ENCODE data around the gene RNF144A. TPM values are rescaled to one million over a fixed set of nuclear protein-coding genes. Genes with fewer than 3 reads are reported as not detected.
"Not testable (repeated sequence)": the region's sequence is repeated elsewhere in the genome, so short reads cannot be mapped to it uniquely, and the experiment has no call there.

The RNF144A gene
- total RNA-seq, 1 donor from 2014 or later = 15.2 TPM

DNA sequence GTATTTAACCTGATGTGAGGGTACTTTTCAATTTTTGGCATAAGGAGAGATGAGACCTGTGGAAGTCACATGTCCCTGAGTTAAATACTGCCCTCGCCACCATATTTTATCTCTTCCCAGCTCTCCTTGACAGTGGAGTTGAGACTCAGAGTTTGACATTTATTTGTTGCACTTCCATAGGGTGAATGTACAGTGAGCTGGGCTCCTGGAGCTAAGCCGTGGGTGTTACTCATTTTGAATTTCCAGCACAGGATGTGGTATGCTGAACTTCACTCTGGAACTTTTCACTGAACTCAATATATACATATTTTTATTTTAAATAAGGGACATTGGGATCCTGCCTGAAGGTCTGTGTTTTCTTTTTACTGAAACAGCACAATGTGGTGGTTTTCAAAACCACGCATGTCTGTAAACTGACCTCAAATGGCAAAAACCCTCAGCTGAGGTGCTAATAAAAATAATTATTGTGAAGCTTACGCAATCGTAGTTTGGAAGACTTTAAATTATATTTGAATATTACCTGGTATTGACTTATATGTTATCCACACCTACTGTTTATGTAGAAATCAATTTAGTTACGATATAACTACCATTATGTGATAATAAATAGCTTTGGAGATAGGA, 12.1 kb downstream of the RNF144A start:
- DNase-seq (ENCODE audit: low spot score) = no peak

DNA sequence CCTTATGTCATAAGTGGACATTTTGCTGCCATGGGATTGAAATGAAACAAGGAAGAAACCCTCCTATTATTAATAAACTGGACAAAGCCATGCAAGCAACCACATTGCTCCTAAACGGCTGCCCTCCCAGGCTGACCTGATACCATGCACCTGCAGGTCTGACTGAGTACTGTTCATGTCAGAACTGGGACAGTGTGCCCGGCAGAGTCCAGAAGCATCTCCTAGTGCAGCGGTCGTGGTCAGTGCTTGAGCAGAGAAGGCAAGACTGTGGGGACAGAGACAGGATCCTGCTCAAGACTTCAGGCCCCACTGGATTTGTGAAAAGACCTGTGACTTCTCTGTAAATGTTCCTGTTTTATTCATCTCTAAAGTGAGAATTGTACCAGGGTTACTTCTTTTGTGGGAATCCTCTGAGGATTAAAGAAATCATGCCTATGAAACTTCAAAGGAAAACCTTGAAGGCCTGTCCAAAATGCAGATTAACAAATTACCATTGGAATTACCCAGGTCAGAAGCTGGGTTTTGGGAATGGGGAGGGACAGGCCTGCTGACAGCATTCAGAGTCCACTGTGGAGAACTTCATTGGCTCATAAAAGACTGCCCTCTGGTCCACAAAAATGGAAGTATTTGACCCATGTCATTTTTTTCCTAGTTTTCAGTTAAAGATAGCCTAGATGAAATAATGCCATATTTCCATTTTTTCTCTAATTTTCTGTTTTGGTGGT, 13.9 kb downstream of the RNF144A start:
- DNase-seq (ENCODE audit: low spot score) = no peak

DNA sequence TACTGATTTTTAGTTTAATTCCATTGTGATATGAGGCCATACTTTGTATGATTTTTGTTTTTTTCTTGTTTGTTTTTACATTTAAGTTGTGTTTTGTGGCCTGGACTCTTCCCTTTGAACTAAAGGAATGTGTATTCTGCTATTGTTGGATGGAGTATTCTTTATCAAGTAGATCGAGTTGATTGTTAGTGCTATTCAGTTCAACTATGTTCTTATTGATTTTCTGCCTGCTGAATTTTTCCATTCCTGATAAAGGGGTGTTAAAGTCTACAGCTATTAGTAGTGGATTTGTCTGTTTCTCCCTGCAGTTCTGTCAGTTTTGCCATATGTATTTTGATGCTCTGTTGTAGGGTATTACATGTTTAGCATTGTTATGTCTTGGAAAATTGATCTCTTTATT, 14.5 kb downstream of the RNF144A start:
- DNase-seq (ENCODE audit: low spot score) = no peak

- no peak for DNase-seq (ENCODE audit: low spot score)
Measured at GRCh38 chr2:6932206-6932605, 15.0 kb downstream of the RNF144A start.

GRCh38 chr2:6932828-6933227, 15.6 kb downstream of the RNF144A start:
- no peak for DNase-seq (ENCODE audit: low spot score)

- no peak for DNase-seq (ENCODE audit: low spot score)
Measured at GRCh38 chr2:6933911-6934310, 16.7 kb downstream of the RNF144A start.

DNA sequence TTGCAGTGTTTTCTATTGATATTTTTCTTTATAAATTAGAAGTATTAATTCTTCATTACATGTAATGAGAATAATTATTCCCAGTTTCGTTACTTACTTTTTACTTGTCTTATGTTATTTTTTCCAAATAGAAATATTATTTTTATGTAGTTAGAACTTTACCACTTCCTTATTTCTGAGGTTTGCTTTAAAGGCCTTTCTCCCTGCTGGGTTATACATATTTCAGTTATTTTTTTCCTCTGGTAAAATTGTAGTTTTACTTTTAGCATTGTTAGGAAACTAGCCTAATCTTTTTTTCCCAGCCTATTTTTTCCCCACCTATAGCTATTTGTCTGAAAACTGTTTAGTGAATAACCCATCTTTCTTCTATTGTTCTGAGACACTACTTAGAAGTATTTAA, 17.1 kb downstream of the RNF144A start:
- DNase-seq (ENCODE audit: low spot score) = no peak

GRCh38 chr2:6934758-6935651, 17.8 kb downstream of the RNF144A start:
- no peak for DNase-seq (ENCODE audit: low spot score)

GRCh38 chr2:6935652-6936020, 18.4 kb downstream of the RNF144A start:
- DNase-seq (ENCODE audit: low spot score) = not testable (repeated sequence)

GRCh38 chr2:6937157-6937556, 19.9 kb downstream of the RNF144A start:
- no peak for DNase-seq (ENCODE audit: low spot score)

GRCh38 chr2:6937582-6937981, 20.4 kb downstream of the RNF144A start:
- DNase-seq (ENCODE audit: low spot score) = no peak

- no peak for DNase-seq (ENCODE audit: low spot score)
Measured at GRCh38 chr2:6939071-6939470, 21.9 kb downstream of the RNF144A start.

DNA sequence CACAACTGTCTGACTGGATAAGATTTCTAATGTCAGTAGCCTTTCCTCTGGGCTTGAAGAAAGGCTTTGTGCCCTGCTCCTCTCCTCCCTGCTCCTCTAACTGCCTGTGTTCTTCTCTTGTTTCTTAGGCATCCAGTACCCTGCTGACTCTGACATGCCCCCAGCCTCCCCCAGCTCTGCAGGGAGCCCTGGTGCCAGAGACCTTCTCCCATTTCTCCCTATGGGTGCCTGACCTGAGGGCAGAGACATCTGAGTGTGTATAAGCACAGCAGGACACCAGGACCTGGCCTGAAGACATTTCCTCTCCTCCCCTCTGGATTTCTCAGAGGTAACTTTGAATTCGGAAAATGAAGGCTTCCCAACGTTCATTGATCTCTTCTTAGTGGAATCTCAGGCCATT, 23.6 kb downstream of the RNF144A start:
- no peak for DNase-seq (ENCODE audit: low spot score)

- no peak for DNase-seq (ENCODE audit: low spot score)
Measured at GRCh38 chr2:6941299-6942046, 24.3 kb downstream of the RNF144A start.

GRCh38 chr2:6942848-6943247, 25.6 kb downstream of the RNF144A start:
- DNase-seq (ENCODE audit: low spot score) = no peak

DNA sequence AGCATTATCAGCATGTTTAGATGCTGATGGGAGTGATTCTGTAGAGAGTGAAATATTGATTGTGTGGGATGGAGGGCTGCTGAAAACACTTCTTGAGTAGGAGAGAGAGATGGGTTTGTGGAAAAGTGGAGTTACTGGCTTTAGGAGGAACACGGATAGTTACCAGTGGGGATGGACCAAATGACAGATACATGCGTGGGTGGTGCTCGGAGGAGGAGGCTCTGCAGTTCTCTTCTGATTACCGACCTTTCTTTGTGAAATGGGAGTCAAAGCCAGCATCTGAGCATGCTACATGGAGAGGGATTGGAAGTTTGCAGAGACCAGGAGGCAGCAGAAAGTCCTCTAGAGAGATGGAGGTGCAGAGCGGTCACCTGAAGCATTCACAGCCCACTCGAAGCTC, 26.3 kb downstream of the RNF144A start:
- DNase-seq (ENCODE audit: low spot score) = no peak

DNA sequence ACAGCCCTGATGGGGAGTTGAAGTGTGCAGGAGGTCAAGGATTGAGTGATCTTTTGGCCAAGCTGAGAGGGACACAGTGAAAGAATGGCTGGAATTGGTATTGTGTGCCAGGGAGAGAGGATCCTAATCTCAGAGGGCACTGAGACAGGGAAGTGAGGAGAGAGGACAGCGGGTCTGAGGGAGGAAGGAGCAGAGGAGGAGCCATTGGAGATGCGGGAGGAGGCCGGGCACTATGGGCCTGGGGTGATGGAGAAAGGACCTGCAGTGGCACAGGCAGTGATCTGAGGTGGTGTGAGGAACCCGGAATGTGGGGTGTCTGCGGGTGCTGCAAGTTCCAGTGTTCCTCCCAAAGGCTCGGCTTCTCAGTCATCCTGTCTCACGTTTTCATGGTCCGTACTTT, 26.8 kb downstream of the RNF144A start:
- no peak for DNase-seq (ENCODE audit: low spot score)

DNA sequence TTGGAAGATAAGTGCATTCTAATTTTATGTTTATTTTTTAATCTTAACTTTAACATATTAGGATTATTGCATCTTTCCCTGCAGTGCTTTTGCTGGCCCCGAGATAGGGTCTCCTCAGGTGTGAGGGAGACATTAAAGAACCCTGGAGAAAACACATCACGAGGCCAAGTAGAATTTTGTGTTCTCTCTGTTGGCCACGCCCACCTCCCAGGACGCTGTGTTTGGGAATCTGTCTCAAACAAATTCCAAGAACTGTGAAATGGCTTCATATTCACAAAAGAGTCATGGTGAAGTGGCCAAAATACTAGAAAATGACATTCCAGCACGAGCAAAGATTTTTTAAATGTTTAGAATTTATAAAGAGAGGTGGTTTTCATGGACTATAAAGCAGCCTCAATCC, 27.3 kb downstream of the RNF144A start:
- no peak for DNase-seq (ENCODE audit: low spot score)

DNA sequence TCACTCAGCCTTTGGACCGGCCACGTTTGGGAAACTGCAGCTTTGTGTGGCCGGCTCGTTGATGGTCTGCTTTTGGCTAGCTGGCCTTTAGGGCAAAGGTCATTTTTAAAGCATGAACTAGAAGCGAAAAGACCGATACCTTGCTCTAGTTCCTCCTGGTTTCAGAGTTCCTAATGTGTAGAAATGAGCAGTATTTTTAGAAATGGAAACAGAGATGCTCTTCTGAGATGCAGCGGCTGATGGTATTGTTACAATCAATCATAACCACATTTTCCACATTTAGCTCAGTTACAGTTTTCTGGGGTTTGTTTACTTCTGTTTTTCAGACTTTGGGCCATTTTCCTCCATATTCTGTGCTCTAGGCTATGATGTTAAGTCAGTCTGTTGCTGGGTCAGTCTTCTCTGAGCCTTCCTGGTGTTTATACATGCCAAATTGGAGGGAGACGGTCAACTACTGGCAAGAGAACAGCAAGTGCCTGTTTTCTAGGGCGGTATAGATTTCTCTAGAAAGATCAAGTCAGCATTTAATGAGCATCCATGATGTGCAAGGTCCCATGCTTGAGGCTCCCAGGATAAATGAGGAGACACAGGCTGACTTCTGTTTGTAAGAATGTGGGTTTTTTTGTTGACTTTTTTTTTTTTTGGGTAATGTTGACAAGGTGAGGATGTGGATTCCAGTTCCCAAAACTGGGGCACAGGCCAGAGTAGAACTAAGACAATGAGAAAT, 28.0 kb downstream of the RNF144A start:
- DNase-seq (ENCODE audit: low spot score) = no peak

GRCh38 chr2:6945821-6946220, 28.6 kb downstream of the RNF144A start:
- no peak for DNase-seq (ENCODE audit: low spot score)

- no peak for DNase-seq (ENCODE audit: low spot score)
Measured at GRCh38 chr2:6946722-6947121, 29.5 kb downstream of the RNF144A start.

Measured in ureter (tissue), 1 donor.